HG03159 (cell line): ENCODE measurements around the gene RBM20.
A peak's percentile ranks its signal among the peaks of the same experiment; 100 is the strongest.

ENCODE experiments used
- ATAC-seq: cut with Tn5 transposase; IDR thresholded peaks from one replicate; pipeline ENCODE4 v1.9.1; 2021; ENCODE audit warnings: mild to moderate bottlenecking, moderate library complexity; ENCODE audit not compliant: unreplicated experiment

The RBM20 gene

GRCh38 chr10:110803830-110804338, 159.7 kb downstream of the RBM20 start:
- peak; percentile 65 for ATAC-seq

DNA sequence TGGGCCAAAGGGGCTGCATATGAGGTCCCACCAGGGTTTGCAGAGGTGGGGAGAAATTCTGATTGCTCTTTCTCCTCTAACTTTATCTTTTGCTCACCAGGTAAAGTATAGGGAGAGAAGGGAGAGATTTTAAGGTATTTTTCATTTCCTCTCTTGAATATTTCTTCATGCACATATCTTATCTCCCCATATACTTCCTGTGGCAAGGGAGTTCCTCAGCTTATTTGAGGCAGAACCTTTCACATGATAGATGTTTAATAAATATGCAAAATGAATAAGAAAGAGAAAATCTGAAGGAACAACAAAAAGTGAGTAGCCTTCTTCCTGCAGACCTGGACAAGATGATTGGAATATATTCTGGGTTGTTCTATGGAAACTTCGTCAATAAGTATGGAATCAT, 160.2 kb downstream of the RBM20 start:
- no peak for ATAC-seq

- no peak for ATAC-seq
Measured at GRCh38 chr10:110805292-110805691, 161.2 kb downstream of the RBM20 start.

- ATAC-seq = no peak
Measured at GRCh38 chr10:110806335-110806734, 162.2 kb downstream of the RBM20 start.

GRCh38 chr10:110808123-110808522, 164.0 kb downstream of the RBM20 start:
- no peak for ATAC-seq

- ATAC-seq = no peak
Measured at GRCh38 chr10:110808615-110809014, 164.5 kb downstream of the RBM20 start.

- no peak for ATAC-seq
Measured at GRCh38 chr10:110810625-110811024, 166.5 kb downstream of the RBM20 start.

DNA sequence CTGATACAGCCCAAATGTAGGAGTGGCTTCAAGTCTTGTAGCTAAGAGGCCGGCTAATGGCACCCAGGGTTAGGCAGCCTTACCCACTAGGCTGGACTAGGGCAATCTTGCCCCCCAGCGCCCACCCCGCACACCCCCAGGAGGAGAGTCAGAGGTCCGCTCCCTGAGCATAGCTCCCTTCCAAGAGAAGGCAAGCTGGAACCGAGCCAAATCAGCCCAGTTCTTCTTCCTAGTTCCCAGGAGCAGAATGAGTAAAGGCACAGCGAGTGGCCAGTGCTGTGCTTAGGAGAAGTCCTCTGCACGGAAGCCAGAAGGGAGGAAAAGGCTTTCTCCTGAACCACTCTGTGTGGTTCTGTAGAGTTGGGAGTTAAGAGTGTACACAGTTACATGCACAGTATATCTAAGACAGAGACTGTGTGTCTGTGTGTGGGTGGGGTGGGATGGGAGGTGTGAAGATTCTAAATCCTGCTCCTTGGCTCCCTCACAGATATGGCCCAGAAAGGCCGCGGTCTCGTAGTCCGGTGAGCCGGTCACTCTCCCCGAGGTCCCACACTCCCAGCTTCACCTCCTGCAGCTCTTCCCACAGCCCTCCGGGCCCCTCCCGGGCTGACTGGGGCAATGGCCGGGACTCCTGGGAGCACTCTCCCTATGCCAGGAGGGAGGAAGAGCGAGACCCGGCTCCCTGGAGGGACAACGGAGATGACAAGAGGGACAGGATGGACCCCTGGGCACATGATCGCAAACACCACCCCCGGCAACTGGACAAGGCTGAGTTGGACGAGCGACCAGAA, 167.8 kb downstream of the RBM20 start:
- ATAC-seq = no peak

- ATAC-seq = no peak
Measured at GRCh38 chr10:110812583-110812982, 168.4 kb downstream of the RBM20 start.

DNA sequence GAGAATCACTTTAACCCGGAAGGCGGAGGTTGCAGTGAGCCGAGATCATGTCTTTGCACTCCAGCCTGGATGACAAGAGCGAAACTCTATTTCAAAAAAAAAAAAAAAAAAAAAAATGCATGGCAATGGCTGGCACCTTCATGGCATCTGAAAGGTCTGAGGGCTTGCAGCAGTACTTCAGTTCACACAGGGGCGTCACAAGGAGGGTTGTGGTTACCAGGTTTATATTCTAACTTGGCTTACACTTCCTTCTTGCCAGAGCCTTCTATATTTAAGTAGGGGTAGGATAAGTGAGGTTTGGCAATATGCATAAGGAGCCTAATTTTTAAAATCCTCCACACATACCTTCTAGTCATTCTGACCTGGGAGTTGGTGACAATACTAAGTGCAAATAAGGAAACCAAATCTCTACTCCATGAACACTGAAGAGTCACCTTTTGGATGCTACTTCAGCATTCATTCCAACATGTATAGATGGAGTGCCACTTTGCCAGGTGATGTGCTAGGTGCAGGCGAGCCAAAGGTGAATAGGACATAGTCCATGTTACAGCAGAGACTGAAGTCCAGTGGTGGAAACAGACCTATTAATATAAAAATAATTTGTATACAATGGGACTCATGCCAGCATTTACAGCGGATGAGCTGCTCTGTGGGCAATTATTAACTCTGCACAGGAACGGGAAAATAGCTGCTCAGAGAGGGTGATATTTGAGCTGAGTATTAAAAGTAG, 169.8 kb downstream of the RBM20 start:
- ATAC-seq = no peak

DNA sequence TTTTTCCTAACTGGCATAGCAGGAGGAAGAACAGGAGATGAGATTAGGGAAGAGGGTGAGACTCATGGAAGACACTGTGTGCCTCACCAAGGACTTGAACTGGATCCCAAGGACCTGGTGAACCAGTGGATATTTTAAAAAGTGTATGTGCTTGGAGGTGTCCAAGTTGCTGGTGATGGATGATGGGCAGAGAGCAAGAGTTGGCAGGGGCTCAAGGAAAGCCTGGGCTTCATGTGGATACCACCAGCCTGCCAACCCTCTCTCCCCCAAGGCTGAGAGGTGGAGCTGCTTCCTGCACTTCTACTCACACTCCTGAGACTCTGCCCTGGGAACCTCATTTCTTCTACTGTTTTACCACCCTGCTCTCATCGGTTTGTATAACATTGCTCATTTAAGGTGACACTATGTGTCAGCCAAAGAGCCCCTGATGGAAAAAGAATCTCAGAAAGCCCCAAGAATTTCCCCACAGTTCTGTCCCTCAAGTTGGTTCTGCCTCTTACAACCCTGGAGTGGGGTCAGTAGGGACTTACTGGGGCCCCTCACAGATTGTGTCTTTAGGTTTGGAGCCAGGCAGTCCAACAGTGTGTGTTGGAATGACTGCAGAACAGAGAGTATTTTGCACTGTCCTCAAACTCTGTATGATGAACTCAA, 171.3 kb downstream of the RBM20 start:
- peak; percentile 60 for ATAC-seq

DNA sequence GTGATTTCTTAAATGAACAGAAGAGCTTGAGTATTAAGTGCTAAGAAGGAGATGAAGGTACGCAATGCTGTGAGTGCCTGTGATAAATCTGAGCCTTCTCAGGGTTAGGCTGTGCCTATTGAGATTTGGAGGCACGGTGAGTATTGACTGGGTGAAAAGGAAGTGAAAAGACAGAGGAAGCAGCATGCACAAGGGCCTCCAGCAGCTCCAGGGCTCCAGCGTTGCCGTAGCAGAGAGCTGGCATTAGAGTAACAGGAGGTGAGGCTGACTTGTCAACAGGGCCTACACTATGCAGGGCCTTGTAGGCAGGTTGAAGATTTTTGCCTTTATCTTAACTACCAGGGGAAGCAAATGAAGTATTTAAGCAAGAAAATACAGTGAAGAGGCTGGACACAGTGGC, 173.5 kb downstream of the RBM20 start:
- ATAC-seq = peak; percentile 55

DNA sequence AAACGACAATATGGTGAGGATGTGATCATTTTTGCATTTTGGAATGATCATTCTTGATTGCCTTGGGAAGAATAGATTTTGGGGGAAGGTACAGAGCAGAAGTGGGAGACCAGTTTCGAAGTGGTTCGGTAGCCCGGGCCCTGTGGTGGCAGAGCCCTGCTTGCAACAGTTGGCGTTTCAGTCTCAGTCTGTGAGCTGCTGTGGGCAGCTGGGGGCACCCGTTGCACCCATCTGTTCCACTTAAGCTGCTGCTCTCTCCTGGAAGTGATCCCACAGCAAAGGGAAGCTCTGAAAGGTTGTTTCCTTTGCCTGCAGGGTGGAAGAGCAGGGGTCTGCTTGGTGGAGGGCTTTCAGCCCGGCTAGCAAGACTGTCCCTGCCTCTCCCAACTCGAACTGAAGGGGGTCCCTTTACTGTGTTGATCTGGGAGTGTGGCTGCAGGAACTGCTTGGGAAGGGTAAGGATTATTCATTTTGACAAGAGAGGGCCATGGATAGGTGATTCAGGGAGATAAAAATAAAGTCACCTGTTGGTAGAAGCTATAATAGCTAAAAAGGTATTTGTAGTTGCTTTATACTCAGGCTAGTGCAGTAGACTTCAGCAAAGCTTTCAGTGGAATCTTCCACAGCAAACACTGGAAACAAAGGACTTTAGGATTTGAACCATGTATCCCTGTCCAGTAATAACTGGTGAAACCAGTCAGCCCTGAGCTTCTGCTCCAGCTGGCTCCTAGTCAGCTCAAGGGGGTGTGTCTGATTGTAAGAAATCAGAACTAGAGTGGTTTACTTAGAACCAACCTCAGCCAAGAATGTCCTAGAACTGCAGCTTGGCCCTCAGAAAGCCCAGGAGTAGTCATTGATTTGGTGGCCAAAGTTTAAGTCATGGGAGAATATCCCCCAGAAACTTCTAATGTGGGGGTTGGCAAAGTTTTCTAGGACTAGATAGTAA, 174.4 kb downstream of the RBM20 start:
- ATAC-seq = no peak

- no peak for ATAC-seq
Measured at GRCh38 chr10:110820321-110820814, 176.2 kb downstream of the RBM20 start.

DNA sequence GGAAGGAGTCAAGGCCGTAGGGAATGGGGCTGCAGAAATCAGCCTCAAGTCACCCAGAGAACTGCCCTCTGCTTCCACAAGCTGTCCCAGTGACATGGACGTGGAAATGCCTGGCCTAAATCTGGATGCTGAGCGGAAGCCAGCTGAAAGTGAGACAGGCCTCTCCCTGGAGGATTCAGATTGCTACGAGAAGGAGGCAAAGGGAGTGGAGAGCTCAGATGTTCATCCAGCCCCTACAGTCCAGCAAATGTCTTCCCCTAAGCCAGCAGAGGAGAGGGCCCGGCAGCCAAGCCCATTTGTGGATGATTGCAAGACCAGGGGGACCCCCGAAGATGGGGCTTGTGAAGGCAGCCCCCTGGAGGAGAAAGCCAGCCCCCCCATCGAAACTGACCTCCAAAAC, 177.4 kb downstream of the RBM20 start:
- ATAC-seq = no peak

DNA sequence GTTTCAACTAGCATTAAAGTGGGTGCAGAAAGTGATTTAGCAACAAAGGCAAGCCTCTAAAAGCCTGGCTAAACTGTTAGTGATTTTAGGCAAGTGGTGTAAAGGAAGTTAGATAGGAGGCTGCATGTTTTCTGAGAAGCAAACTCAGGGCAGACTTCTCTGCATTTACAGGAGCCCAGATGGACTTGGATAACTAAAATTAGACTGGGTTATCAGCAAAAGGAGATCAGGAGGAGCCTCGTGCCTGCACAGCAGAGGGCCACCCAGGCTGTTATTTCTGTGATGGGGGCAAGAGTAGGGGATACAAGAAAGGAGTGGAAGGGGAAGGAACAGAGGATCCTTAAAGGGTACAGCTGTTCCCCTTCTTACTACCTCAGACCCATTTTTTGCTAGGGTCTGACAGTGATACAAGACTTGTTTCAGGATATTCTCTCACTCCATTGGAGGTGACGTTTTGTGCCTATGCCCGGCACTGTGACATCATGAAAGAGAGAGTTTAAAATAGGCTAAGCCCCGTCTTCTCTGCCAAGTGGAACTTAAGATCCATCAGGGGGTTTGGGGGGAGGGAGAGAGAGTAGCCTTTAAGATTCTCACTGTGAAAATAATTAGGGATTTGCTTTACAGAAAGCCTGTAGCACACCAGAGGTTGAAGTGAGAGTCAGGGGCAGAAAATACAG, 178.0 kb downstream of the RBM20 start:
- no peak for ATAC-seq

DNA sequence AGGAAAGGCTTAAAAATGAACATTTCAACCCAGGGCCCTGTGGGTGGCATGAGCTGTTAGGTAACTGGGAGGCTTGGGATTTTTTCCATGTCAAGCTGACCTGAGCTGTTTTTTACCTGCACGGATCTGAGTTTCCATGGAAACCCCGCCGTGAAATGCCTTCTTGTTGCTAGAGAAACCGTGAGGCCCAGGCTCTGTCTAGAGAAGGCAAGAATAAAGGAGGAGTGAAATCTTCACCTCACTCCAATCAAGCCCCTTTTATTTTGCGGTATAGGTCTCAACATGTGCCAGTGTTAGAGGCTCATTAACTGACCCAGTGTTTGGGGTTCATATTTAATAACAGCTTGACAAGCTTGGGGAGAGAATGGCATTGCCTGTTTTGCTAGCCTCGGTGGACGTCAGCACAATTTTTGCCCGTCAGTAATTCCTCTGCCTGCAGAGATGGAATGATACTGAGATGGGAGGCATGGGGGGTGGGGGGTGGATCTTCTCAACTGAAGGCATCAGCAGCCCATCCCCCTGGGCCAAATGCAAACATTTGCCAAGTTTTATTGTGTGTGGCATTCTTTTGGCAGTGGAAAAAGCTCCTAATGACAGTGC, 178.7 kb downstream of the RBM20 start:
- no peak for ATAC-seq

- ATAC-seq = no peak
Measured at GRCh38 chr10:110824152-110824441, 180.0 kb downstream of the RBM20 start.

DNA sequence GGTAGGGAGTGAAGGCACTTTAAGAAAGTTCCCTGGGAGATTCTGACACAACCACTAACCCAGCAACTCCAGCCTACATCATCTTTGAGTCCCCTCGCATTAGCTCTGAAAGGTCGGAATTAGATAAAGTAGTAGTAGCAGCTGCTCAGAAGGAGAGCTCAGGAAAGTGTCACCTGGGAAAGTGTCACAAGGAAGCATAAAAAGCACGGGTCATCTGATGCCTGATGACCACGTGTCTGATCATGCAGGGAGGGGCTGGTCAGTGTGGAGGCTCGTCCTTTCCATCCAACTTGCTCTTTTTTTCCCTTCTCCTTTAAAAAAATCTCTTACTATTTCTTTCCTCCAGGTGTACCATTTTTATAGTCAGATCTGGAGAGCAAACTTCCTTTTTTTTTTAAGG, 180.5 kb downstream of the RBM20 start:
- no peak for ATAC-seq

DNA sequence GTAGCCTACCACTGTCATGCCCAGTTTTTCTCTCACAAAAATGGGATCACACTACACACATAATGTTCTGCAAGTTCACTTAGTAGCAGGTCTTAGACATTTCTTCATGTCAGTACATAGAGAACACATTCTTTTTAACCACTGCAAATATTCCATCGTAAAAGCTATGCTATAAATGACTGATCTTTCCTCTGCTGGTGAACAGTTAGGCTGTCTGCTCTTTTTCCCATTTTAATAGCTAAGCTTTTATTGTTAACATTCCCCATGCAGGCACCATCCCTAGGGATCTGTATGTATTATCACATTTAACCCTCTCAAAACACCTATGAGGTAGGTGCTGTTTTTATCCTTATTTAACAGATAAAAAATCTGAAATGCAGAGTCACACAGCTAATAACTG, 181.4 kb downstream of the RBM20 start:
- ATAC-seq = no peak
